GM19035 (cell line): ENCODE data around the gene SKA3.
A peak's percentile ranks its signal among the peaks of the same experiment; 100 is the strongest.
"Not testable (repeated sequence)": the region's sequence is repeated elsewhere in the genome, so short reads cannot be mapped to it uniquely, and the experiment has no call there.

Experiments used
- ATAC-seq: cut with Tn5 transposase; IDR thresholded peaks from one replicate; pipeline ENCODE4 v1.9.1; 2021; ENCODE audit not compliant: unreplicated experiment

The SKA3 gene

DNA sequence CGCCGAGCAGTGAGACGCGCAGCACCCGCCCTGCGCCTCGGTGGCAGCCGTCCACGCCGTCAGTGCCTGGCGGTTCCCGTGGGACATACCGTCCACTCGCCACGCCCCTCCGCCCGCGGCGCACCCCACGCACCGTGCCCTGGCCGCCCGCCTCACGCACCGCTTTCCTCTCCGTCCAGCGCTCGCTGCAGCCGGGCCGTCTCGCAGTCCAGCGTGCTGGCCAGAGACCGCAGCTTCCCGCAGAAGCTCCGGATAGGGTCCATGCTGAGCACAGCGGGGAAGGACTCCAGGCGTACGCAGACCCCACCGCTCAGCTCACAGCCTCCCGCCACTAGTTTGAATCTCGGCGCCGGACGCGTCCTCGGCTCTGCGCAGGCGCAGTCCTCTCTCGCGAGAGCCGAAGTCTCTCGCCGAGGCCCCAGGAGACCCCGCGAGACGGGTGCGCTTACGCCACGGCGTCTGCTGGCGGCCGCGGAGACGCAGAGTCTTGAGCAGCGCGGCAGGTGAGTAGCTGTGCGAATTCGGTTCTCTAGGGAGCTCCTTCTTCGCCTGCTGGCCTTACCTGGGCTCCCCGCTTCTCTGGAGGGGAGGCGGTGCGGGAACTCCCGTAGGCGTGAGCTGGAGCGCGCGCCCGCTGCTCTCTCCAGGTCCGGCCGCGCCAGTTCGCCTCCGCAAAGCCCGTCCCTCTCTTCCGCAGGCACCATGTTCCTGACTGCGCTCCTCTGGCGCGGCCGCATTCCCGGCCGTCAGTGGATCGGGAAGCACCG is at the start of gene SKA3, which contains the start of gene MRPL57:
Gene SKA3, minus strand, starts transcription at position 338 of the 767 bp plus-strand sequence. Its CDS starts 75 bp downstream, at position 263.
Gene MRPL57, plus strand, starts transcription at position 444 of the 767 bp plus-strand sequence. Its CDS starts 259 bp downstream, at position 703.
- ATAC-seq = peak; percentile 92

DNA sequence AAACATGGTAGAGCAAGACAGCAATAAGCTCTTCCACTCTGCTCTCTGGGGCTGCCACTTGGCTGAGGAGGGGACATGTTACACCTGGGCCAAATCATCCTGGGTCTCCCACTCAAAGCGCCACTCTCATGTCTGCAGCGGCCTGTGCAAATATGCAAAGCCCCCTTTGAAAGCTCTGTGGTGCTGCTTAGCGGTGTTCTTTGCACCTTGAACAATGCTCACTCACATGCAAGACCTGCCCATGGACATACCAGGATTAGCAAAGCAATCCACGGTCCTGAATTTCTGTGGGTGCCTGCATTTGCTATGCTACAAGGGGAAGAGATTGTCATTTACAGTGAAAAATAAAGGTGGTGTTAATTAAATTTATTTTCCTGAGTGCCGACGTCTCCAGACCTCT is 48.7 kb upstream of the SKA3 start:
- ATAC-seq = no peak

- ATAC-seq = no peak
Measured at GRCh38 chr13:21221268-21221667, 44.9 kb upstream of the SKA3 start.

DNA sequence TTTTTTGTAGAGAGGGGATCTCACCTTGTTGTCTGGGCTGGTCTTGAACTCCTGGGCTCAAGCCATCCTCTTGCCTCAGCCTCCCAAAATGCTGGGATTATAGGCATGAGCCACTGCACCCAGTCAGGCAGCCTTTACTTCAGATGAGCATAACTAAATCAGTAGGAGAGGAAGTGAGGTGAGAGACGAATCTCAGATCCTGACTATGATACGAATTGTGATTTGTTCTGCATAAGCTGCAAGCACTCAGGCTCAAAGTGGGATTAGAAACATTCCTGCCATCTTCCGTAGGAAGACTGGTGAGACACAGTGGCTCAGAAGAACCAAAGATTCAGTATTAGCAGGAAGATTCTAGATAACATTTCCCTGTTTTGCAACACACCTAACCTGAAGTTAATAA is 43.4 kb upstream of the SKA3 start:
- not testable (repeated sequence) for ATAC-seq

DNA sequence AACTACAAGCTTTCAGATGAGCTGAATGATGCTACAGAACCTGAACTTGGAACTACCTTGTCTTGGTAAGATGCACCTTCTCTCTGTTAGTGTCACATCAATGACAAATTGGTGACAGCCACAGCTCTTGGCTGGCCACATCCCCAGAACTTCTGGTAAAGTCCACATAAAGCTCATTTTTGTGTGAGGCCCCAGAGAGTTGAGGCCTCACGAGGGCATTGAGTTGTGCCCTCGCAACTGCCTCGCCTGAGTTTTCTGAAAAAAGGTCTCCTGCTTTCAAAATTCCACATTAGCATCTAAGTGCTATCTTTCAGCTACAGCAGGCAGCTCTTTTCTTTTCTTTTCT is 42.7 kb upstream of the SKA3 start:
- ATAC-seq = peak; percentile 56

GRCh38 chr13:21218351-21219035 is 42.1 kb upstream of the SKA3 start:
- peak; percentile 99 for ATAC-seq

DNA sequence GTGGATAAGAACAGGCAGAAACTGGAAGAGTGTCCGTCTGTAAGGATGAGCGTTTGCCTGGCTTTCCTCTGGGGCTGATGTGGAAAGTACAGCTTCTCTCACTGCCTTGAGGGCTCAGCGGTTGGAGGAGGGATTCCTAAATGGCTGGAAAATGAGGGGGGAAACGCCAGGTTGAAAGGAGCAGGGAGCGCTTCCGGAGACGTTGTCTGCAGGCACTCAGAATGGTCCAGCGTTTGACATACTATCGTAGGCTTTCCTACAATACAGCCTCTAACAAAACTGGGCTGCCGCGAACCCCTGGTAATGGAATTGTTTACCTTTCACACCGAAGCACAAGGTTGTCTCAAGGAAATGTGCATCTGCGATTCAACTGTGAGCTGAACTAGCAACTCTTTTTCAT is 40.0 kb upstream of the SKA3 start:
- ATAC-seq = no peak

GRCh38 chr13:21215419-21215818 is 39.1 kb upstream of the SKA3 start:
- ATAC-seq = not testable (repeated sequence)

- no peak for ATAC-seq
Measured at GRCh38 chr13:21212138-21212775, 35.9 kb upstream of the SKA3 start.

GRCh38 chr13:21208652-21209154 is 32.4 kb upstream of the SKA3 start:
- no peak for ATAC-seq

DNA sequence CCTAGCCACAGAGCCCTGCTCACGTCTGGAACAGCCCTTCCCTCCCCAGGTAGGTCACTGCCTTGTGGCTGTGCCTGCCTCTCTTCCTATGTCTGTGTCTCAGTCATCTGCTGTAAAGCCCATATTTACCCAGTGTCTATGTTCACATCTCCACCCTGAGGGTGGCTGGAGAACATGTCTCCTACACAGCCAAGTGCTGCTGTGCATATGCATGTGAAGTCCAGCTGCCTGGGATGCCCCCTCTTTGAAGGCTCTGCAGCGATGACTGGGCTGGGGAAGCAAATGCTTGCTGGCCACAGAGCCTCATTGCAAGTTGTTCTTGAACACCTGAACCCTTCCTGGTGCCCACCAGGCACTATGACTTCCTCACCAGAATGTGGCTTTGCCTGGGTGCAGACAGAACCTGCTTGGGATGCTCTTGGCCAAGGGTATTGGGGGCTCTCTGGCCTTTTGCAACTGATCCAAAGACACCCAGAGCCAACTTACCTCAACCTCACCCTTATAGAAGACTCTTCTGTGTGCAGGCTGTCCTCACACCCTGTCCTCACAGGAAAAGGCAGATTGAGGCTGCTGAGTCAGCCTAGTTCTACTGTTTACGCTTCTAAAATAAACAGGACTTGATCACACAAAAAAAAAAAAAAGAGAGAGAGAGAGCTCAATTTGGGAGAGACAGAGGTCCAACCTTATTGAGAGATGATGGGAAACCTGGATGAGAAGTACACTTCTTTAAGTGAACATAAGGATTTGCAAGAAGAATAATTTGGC is 26.6 kb upstream of the SKA3 start:
- no peak for ATAC-seq

GRCh38 chr13:21201456-21202190 is 25.3 kb upstream of the SKA3 start:
- ATAC-seq = not testable (repeated sequence)

DNA sequence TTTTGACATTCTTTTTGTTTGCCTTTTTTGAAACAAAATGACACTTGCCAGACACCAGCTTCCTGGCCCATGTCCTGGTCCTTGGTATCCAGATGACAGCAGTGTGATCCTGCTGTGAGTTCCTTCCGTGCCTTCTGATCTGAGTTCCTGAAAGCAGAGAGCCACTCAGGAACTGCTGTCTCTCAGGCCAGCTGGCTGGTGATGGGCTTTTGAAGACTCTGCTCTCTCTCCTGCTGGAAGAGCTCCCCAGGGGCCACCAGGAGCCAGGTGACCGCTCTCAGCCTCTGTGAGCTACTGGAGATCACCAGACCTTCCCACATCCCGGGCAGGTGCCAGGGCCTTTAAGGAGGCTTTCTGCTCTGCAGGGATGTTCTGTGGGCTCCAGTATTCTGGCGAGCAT is 22.0 kb upstream of the SKA3 start:
- not testable (repeated sequence) for ATAC-seq

DNA sequence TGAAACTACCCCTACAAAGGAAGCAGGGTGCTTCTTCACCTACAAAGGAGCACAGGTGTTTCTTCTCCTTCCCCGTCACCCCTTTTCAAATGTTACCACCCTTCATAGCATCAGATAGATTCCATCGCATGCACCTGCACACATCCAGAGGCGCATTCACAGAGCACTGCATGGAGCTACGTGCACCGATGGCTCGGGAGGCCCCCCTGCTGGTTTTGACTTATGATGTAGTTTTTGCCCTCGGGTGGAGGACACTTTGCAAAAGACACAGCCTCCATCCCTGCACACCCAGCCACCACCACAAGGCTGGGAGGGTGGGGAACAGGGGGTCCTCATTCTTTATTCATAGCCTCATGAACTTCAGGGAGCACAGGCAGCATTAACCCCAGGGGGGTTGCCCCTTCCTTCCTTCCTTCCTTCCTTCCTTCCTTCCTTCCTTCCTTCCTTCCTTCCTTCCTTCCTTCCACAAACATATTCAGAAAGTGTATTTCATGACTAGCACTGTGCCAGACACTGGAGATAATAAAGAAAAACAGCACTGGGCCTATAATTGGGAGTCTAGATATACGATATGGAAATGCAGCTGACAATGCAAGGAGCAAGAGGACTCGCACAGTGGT is 21.4 kb upstream of the SKA3 start:
- not testable (repeated sequence) for ATAC-seq

DNA sequence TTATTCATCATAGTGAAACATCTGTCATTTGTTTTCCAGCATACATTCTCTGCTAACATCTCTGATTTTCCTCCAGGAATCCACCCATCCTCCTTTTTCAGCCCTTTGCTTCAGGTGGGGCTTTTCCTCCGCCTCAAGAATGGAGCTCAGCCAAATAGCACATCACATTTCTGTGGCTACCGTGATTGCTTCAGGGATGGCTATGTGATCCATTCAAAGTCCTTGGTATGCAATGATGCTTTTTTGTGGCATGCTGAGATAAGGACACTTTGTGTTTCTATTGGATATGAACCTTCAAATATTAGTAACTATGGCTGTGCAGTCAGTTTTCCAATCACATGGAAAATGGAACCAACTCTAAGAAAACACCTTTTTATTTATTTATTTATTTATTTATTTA is 18.4 kb upstream of the SKA3 start:
- ATAC-seq = not testable (repeated sequence)

DNA sequence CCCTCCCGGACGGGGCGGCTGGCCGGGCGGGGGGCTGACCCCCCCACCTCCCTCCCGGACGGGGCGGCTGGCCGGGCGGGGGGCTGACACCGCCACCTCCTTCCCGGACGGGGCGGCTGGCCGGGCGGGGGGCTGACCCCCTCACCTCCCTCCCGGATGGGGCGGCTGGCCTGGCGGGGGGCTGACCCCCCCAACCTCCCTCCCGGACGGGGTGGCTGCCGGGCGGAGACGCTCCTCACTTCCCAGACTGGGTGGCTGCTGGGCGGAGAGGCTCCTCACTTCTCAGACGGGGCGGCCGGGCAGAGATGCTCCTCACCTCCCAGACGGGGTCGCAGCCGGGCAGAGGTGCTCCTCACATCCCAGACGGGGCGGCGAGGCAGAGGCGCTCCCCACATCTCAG is 10.1 kb upstream of the SKA3 start:
- ATAC-seq = not testable (repeated sequence)

DNA sequence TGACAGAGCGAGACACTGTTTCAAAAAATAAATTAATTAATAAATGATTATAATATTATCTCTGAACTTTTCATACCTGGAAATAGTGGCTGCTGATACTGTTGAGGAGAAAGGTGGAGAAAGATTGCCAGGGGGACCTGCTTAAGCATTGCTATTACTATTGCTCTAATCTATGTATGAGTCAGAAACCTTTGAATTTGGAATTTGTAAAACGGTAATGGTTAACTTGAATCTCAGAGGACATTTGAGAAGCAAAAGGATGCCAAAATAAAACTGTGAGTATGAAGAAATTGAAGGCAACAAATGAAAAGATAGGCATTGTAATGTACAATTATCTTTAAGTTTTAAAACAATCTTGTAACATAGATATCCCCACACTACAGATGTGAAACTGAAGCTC is 5.3 kb upstream of the SKA3 start:
- no peak for ATAC-seq

GRCh38 chr13:21176982-21177284 is 581 bp upstream of the SKA3 start:
- ATAC-seq = peak; percentile 28

DNA sequence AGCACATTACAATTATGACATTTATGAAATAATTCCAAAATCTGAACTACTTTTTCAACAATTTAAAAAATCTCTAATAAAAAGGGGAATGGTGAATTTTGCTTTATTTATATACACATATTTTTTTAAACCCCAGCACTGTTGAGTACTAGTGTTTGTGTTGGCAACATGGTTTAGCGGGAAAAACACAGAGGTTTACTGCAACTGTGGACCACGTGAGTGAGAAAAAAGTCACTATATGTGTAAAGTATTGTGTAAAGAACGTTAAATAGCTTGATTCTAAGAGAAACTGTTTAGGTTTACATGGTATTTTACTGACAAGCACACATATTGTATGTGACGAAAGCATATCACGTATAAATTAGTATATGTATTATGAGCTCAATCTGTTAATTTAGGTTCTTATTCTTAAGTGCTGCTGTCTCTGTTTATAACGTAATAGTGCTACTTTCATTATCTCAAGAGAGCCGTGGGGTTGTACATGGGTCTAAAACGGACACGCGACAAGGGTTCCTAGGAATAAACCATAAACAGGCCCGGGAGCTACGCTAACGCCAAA is 617 bp downstream of the SKA3 start:
- no peak for ATAC-seq

DNA sequence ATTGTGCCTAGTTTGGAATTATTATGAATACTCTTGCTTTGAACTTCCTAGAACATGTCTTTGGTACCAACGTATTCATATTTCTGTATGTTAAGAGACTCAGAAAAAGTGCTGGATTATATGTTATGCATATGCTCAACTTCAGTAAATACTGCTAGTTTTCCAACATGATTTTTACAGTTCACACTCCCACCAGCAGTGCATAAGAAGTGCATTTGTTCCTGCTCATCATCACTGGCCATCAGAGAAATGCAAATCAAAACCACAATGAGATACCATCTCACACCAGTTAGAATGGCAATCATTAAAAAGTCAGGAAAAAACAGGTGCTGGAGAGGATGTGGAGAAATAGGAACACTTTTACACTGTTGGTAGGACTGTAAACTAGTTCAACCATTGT is 2.6 kb downstream of the SKA3 start:
- not testable (repeated sequence) for ATAC-seq
